Measurements from ENCODE around the gene UBAC2. TPM values are rescaled to one million over a fixed set of nuclear protein-coding genes. Genes with fewer than 3 reads are reported as not detected.
A peak's percentile ranks its signal among the peaks of the same experiment; 100 is the strongest.

UBAC2 gene
- total and polyA plus RNA-seq, 2 experiments from 2014 or later: 71.2 to 130 TPM

GRCh38 chr13:99425485-99426341, 225.1 kb downstream of the UBAC2 start:
- no peaks in the 10 kb centered on the region for H3K9me3 ChIP-seq (ENCODE audit: low read depth)
- no peaks in the 10 kb centered on the region for H3K27me3 ChIP-seq
- no peaks in the 10 kb centered on the region for H3K36me3 ChIP-seq
- peak in 1 of 2 donors; percentile 46 for DNase-seq (ENCODE audit: low read depth in 1 of 2, low spot score in 1 of 2)
- H3K4me1 ChIP-seq (ENCODE audit: low read depth): peaks cover 4% of the 10 kb centered on the region
- no peak overlapping the region for H3K4me3 ChIP-seq
- H3K27ac ChIP-seq: peak overlapping the region; percentile 37
- no peak for TF ChIP-seq CTCF (IDR thresholded peaks at IDR 0.05; ENCODE audit: low read depth, low read length)

GRCh38 chr13:99426426-99426825, 225.8 kb downstream of the UBAC2 start:
- Histone ChIP-seq H3K9me3 (ENCODE audit: low read depth) (no peaks in the 10 kb centered on the region), H3K4me1 (ENCODE audit: low read depth) (peaks cover 4% of the 10 kb centered on the region), H3K27ac (no peak overlapping the region), H3K36me3 (no peaks in the 10 kb centered on the region), H3K4me3 (no peak overlapping the region), H3K27me3 (no peaks in the 10 kb centered on the region)
- no peak for TF ChIP-seq CTCF (IDR thresholded peaks at IDR 0.05; ENCODE audit: low read depth, low read length)
- peak in 1 of 2 donors; percentile 3 for DNase-seq (ENCODE audit: low read depth in 1 of 2, low spot score in 1 of 2)

- Histone ChIP-seq H3K27me3 (no peaks in the 10 kb centered on the region), H3K4me1 (ENCODE audit: low read depth) (peaks cover 10% of the 10 kb centered on the region), H3K36me3 (no peaks in the 10 kb centered on the region), H3K9me3 (ENCODE audit: low read depth) (no peaks in the 10 kb centered on the region), H3K27ac (no peak overlapping the region), H3K4me3 (no peak overlapping the region)
- no peak for DNase-seq (ENCODE audit: low read depth in 1 of 2, low spot score in 1 of 2)
- no peak for TF ChIP-seq CTCF (IDR thresholded peaks at IDR 0.05; ENCODE audit: low read depth, low read length)
Measured at GRCh38 chr13:99429670-99430069, 229.0 kb downstream of the UBAC2 start.

GRCh38 chr13:99431927-99432608, 231.4 kb downstream of the UBAC2 start:
- peak in 1 of 2 donors; percentile 32 for DNase-seq (ENCODE audit: low read depth in 1 of 2, low spot score in 1 of 2)

More at GRCh38 chr13:99431927-99432608, 231.4 kb downstream of the UBAC2 start:
- no peaks in the 10 kb centered on the region for H3K9me3 ChIP-seq (ENCODE audit: low read depth)
- no peak for TF ChIP-seq CTCF (IDR thresholded peaks at IDR 0.05; ENCODE audit: low read depth, low read length)
- peak overlapping the region; percentile 66 for H3K27ac ChIP-seq
- no peak overlapping the region for H3K4me3 ChIP-seq
- no peaks in the 10 kb centered on the region for H3K27me3 ChIP-seq
- H3K4me1 ChIP-seq (ENCODE audit: low read depth): peaks cover 6% of the 10 kb centered on the region
- H3K36me3 ChIP-seq: no peaks in the 10 kb centered on the region
